Right renal cortex interstitium (tissue), 3 donors: ENCODE data around the gene RPS6KA4. TPM values are rescaled to one million over a fixed set of nuclear protein-coding genes. Genes with fewer than 3 reads are reported as not detected.

ENCODE experiments used
- DNase-seq, 3 donors: peaks; one replicate each; pipeline ENCODE4 v3.0.0-alpha.2; 2013; ENCODE audit warnings: low read depth in 3 of 3, low spot score in 2 of 3
- polyA plus RNA-seq, 3 donors: library from polyadenylated mRNA; unstranded; fragments of 120-200 nt; gene quantifications; one replicate each; pipeline ENCODE4 v1.2.1, GENCODE V29; 2013; ENCODE audit not compliant: insufficient read length in 3 of 3

Gene RPS6KA4
- polyA plus RNA-seq, 3 donors, result 8.7 to 10.4 (median 9.8) TPM

DNA sequence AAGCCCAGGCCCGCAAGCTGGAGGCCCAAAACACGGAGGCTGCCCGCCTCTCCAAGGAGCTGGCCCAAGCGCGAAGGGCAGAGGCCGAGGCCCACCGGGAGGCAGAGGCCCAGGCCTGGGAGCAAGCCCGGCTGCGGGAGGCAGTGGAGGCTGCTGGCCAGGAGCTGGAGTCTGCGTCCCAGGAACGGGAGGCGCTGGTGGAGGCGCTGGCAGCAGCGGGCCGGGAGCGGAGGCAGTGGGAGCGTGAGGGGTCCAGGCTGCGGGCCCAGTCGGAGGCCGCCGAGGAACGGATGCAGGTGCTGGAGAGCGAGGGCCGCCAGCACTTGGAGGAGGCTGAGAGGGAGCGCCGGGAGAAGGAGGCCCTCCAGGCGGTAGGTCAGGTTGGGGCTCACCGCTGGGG lies 14.2 kb upstream of the RPS6KA4 start:
- no peak for DNase-seq

DNA sequence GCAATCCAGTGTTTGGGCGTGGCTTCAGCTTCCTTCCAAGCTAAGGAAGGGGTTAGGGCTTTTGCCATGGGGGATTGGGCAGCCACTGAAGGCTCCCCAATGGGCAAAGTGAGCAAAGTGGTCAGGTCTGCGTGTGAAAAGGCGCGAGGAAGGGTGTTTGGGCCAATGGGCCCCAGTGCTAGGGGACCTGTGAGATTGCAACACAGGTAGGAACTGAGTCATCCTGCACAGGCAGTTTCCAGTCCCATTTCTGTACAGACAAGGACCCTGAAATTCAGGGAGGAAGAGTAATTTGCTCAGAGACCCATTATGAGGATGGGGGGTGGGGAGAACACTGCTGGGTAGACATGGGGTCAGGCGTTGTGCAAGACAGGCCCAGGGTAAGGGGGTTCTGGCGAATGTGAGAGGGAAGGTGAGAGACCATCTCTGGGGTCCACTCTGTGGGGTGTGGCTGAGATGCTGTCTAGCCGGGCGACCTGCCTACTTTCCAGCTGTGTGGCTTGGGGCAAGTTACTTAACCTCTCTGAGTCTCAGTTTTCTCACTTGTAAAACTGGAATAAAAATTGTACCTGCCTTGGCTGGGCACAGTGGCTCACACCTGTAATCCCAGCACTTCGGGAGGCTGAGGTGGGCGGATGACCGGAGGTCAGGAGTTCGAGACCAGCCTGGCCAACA lies 11.6 kb upstream of the RPS6KA4 start:
- no peak for DNase-seq

DNA sequence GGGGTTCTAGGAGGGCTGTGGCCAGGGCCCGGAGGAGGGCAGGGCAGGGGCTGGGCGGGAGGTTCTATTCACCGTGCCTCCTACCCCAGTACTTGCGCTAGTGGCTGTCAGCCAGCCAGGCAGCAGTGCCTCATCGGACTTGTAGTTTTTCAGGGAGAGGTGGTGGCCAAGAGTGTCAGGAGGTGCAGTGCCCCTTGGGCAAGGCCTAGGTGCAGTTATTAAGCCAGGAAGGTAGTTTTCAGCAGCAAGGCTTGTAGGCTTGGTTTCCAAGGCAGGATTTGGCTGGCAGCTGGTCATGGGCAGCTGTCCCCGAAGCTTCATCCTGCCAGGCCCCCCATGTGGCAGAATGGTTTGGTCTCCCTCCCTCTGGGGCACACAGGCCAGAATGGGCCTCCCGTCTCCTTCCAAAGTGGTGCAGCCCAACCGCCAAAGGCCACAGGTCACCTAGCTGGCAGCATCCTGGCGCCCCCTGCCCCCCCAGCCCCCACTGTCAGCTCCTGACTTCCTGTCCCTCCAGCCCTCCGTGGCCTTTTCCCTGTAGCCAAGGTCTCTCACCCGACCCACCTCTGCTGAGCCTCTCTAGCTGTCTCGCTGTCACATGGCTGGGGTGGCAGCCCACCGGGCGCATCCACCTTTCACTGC lies 10.5 kb upstream of the RPS6KA4 start:
- DNase-seq, result no peak

DNA sequence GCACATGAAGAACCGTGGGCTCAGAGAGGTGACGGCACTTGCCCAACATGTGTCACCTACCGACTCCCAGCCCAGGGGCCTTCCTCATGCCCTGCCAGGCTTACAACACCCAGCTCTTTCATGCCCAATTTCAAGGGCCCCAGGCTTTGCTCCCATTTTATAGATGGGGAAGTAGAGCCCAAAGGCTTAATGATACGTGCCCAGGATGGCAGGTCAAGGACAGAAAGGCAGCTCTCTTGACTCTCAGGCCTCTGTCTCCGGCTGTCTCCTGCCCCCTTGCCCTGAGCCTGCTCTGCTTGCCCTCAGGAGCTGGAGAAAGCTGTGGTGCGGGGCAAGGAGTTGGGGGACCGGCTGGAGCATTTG lies 10.0 kb upstream of the RPS6KA4 start:
- DNase-seq, result no peak

DNA sequence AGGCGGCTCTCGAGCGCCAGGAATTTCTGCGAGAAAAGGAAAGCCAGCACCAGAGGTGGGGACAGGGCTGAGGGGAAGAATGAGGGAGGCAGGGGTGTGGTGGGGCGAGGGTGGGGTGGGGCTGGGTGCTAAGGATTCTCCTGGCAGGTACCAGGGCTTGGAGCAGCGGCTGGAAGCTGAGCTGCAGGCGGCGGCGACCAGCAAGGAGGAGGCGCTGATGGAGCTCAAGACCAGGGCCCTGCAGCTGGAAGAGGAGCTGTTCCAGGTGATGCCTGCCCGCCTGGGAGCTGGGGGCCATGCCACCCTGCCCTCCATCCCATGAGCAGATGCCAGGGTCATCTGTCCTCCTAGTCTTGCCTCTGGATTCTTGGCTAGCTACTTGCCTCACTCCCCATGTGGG lies 9.6 kb upstream of the RPS6KA4 start:
- no peak for DNase-seq

DNA sequence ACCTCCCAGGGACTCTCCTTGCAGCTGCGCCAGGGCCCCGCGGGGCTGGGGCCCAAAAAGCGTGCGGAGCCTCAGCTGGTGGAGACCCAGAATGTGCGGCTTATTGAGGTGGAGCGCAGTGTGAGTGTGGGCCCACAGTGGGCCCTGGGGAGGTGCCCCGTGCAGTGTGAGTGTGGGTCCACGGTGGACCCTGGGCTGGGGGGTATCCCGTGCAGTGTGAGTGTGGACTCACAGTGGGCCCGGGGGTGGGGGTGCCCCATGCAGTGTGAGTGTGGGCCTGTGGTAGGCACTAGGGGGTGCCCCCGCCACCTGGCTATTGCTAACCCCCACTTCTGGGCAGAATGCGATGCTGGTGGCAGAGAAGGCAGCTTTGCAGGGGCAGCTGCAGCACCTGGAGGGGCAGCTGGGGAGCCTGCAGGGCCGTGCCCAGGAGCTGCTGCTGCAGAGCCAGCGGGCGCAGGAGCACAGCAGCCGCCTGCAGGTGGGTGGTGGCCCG lies 7.8 kb upstream of the RPS6KA4 start:
- no peak for DNase-seq

DNA sequence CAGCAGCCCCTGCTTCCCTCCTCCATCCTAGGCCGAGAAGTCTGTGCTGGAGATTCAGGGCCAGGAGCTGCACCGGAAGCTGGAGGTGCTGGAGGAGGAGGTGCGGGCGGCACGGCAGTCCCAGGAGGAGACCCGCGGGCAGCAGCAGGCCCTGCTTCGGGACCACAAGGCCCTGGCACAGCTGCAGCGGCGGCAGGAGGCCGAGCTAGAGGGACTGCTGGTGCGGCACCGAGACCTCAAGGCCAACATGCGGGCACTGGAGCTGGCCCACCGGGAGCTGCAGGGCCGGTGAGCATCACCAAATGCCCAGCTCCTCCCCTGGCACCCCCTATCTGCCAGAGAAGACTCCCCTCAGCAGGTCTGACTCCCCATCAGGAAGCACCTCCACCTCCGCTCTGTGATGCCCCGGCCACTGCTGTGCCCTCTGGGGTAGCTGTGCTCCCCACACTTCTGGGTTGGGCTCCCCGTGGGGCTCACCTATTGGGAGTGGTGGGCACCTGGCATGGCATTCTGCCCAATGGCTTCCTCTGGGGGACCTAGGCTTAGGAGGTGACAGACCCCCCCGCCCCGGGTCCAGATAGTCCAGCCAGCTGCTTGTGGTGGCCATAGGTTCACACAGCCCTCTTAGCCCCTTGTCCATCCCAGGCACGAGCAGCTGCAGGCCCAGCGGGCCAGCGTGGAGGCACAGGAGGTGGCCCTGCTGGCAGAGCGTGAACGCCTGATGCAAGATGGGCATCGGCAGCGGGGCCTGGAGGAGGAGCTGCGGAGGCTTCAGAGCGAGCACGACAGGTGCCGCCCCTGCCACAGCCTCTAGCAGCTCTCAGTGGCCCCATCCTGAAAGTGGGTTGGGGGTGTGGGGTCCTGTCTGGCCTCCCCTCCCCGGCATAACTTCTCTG lies 6.6 kb upstream of the RPS6KA4 start:
- DNase-seq, result no peak

DNA sequence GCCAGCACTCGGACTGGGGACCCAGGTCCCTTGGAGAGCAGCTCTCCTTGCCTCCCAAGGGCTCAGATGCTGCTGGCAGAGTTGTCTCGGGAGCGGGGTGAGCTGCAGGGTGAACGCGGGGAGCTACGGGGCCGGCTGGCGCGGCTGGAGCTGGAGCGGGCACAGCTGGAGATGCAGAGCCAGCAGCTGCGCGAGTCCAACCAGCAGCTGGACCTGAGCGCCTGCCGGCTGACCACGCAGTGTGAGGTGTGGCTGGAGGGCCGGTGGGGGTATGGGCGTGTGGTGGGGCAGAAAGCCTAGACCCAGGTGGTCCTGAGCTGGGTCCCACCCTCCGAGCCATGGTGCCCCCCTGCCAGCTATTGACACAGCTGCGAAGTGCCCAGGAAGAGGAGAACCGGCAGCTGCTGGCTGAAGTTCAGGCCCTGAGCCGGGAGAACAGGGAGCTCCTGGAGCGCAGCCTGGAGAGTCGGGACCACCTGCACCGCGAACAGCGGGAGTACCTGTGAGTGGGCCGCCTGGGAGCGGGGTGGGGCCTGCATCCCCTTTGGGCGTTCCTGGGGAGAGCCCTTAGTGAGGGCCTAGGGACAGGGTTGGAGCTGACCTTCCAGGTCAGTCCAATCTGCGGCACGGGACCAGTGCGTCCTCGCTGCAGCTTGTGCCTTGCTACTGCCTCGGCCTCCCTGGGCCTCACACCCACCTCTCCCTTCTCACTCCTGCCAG lies 5.8 kb upstream of the RPS6KA4 start:
- no peak for DNase-seq

DNA sequence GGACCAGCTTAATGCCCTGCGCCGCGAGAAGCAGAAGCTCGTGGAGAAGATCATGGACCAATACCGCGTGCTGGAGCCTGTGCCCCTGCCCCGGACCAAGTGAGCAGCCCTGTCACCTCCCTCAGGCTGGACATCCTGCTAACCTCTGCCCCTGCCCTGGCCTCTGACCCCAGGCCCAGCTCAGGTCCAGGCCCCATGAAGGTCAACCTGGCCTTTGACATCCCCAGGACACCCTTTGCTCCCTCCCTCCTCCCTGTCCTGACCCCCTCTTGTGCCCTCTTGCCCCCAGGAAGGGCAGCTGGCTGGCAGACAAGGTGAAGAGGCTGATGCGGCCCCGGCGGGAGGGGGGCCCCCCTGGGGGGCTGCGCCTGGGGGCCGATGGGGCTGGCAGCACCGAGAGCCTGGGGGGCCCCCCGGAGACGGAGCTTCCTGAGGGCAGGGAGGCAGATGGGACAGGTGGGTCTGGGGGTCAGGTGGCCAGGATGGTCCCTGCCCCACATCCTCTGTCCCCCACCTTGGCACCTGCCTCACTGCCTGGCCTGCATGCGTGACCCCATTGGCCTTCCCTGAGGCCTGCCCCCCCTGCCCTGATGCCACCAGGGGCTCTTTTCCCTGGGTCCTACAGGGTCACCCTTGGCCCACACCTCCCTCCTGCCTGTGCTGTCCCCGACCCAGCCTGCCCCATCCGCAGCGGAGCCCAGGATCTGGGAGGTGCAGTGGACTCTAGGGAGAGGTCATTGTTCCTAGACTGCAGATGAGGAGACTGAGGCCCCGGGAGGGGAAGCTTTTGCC lies 5.1 kb upstream of the RPS6KA4 start:
- no peak for DNase-seq

DNA sequence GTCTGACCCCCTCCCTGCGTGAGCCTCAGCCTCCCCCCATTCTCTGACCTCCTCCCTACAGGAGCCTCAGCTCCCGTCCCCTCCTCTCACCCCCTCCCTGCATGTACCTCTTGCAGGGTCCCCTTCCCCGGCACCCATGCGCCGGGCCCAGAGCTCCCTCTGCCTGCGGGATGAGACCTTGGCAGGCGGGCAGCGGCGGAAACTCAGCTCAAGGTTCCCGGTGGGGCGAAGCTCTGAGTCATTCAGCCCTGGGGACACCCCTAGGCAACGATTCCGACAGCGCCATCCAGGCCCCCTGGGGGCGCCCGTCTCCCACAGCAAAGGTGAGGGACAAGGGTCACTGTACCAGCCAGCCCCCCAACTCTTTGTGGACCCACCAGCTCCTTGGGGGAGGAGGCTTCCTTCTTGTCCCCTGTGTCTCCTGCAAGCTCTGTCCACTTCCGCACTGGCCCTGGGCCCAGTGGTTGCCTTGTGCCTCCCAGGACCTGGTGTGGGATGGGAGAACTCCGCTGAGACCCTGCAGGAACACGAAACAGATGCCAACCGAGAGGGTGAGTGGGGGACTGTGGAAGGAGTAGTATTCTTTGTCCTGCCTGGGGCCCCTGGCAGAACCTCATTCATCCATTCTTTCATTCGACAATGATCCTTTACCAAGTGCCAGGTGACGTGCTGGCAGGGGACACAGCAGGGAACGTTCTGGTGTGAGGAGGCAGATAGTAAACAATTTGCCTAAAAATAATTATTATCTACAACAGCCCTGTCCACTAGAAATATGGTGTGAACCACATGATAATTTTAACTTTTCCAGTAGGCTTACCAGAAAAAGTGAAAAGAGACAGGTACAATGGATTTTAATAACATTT lies 3.7 kb upstream of the RPS6KA4 start:
- DNase-seq, result no peak

DNA sequence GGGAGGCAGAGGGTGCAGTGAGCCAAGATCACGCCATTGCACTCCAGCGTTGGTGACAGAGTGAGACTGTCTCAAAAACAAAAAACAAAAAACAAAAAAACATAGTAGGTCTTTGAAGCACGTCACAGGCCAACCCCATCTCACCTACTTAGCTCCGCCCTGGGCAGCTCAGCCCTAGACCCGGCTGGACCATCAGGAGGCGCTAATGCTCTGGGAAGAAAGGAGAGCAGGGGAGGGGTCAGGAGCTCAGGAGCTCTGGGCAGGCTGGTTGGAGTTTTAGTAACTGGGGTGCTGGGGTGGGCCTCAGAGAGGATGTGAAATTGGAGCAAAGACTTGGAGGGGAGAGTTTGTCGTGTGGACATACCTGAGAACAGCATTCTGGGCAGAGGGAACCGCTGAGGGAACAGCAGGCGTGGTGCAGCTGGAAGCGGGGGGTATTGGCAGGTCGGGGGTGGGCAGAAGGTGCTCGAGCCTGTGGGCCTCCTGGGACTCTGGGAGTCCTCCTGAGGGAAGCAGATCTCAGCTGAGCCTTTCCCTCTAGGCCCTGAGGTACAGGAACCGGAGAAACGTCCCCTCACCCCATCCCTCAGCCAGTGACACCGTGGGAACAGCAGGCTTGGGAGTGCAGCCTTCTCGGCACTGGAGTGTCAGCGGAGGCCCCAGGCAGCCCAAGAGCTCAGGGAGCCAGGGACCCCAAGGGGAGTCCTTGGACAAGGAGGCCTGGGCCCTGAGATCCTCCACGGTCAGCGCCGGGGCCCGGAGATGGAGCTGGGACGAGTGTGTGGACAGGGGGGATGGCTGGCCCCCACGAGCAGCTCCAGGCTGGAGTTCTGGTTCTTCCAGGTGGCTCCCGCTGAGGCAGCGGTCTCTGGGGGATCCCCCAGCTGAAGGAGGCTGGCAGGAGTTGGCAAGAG lies 2.2 kb upstream of the RPS6KA4 start:
- DNase-seq, result no peak

DNA sequence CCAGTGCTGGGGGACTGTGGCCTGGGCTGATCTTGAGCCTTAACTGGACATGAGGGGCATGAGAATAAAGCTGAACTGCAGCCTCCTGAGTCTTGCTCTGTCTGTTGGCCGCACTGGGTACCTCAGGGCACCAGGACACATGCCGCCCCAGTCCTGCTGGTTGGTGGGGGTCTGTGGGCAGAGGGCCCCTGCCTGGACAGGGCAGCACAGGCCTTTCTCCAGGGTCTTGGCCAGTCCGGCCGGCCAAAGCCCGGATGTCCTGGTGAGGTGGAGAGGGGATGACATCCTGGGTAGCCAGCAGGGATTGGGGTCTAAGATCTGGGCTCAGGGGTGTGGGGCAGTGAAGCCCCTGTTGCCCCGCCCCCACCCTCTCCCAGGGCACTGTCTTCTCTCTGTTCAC lies 1.5 kb upstream of the RPS6KA4 start:
- no peak for DNase-seq

DNA sequence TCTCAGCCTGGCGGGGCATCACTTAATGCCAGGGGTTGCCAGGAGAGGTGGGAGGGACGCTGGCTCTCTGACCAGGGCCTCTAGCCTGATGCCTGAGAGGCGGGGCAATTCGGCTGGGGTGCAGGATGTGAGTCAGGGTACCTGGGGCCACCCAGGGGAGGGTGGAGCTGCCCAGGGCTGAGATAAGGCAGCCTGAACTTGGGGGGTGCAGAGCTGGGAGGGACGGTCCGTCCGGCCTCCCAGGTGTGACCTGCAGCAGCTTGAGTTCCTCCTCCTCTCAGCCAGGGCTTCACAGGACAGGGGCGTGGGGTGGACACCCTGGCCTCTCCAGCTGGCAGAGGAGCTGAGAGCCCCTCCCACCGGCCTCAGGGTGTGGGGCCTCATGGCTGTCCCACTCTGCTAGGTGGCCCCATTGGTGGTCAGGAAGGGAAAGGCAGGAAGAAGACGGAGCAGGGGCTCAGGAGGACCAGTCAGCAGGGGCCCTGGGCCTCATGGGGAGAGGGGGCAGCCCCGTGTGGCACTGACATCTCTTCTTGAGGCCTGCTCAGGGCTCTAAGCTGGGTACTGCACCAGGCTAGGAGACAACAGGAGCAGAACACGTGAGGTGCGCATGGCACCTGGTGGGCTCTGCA lies 942 bp upstream of the RPS6KA4 start:
- no peak for DNase-seq

DNA sequence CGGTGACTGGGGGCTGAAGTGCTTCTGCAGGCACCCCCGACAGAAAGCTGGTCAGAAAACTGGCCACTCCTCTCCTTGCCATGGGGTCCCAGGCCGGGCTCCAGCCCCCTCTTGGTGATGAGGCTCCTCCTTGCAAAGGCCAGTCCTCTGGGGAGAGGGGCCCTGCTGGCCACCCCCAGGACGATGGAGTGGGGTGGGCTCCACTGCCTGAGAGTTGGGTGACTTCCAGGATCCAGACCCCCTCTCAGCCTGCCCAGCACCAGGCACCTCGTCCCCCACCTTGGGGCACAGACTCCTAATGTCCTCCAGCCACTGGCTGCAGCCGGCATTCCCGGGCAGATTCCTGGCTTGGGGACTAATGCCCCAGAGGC lies 441 bp upstream of the RPS6KA4 start:
- DNase-seq, result no peak

DNA sequence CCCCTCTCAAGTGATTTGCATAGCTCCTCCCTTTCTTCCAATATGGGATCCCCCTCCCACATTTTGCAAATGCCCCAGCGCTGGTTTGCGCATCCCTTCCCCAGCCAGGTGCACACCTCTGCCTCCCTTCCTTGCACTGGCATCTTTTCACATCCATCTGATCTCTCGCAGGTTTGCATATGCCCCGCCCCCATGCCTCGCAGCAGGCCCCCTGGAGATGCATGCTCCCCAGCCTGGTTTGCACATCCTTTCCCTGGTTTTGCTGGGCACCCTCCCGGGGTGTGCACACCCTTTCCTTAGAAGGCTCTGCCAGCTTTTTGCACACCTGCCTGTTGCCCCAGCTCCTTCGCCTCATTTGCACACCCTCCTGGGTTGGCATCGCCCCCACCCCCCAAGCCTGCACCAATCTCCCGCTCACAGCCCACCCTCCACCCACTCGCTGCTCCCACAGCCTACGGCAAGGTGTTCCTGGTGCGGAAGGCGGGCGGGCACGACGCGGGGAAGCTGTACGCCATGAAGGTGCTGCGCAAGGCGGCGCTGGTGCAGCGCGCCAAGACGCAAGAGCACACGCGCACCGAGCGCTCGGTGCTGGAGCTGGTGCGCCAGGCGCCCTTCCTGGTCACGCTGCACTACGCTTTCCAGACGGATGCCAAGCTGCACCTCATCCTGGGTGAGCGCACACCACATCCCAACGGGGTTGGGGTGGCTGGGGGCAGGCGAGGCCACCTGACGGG lies 917 bp downstream of the RPS6KA4 start:
- DNase-seq, result no peak

DNA sequence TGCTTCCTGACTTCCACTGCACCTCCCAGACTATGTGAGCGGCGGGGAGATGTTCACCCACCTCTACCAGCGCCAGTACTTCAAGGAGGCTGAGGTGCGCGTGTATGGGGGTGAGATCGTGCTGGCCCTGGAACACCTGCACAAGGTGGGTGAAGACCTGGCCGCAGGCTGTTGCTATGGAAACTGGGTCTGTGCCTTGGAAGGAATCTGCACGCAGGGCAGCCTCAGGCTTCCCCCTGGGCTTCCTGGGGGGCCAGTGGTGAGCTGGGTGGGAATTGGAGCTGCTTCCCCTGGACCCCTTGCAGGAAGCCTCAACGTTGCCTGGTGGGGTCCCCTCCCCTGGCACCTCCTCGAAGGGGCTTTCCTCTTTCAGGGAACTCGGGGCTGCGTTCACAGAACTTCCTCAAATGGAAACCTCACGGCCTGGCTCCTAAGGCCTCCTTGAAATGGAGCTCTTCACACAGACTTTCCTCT lies 1.5 kb downstream of the RPS6KA4 start:
- no peak for DNase-seq

DNA sequence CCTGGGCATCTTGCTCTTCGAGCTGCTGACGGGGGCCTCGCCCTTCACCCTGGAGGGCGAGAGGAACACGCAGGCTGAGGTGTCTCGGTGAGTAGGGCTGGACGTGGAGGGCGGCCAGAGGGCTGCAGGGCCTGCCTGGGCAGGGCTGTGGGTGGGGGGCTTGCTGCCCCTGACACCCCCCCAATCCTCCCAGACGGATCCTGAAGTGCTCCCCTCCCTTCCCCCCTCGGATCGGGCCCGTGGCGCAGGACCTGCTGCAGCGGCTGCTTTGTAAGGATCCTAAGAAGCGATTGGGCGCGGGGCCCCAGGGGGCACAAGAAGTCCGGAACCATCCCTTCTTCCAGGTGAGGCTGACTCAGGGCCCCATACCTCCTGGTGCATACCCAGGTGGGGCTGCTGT lies 2.7 kb downstream of the RPS6KA4 start:
- no peak for DNase-seq
